BLaER1 treated with 17β-estradiol and CSF1 and Interleukin-3, amounts not matched to agents 10 nM and 100 nM (cell line): ENCODE results near the gene EFCAB6.

Experiments used
- H3K27ac ChIP-seq, 11 experiments: shearing (Covaris generic); formaldehyde crosslinking; 2 replicates each; pipeline ENCODE4 v1.8.1; 2022
- H3K27me3 ChIP-seq, 11 experiments: shearing (Covaris generic); formaldehyde crosslinking; 2 replicates each; pipeline ENCODE4 v1.8.1; 2022
- H3K36me3 ChIP-seq, 11 experiments: shearing (Covaris generic); formaldehyde crosslinking; 2 replicates each; pipeline ENCODE4 v1.8.1; 2022
- H3K4me1 ChIP-seq, 10 experiments: shearing (Covaris generic); formaldehyde crosslinking; 2 replicates each; pipeline ENCODE4 v1.8.1; 2022
- H3K4me2 ChIP-seq, 11 experiments: shearing (Covaris generic); formaldehyde crosslinking; 2 replicates each; pipeline ENCODE4 v1.8.1; 2022
- H3K4me3 ChIP-seq, 10 experiments: shearing (Covaris generic); formaldehyde crosslinking; 2 replicates each; pipeline ENCODE4 v1.8.1; 2022
- H3K9ac ChIP-seq, 11 experiments: shearing (Covaris generic); formaldehyde crosslinking; 2 replicates each; pipeline ENCODE4 v1.8.1; 2022
- H3K9me3 ChIP-seq, 11 experiments: shearing (Covaris generic); formaldehyde crosslinking; replicated peaks in 1 of 11; 2 replicates each; pipeline ENCODE4 v1.8.1; 2022
- H4K20me1 ChIP-seq, 11 experiments: shearing (Covaris generic); formaldehyde crosslinking; 2 replicates each; pipeline ENCODE4 v1.8.1; 2022
- Cebpa-rat ChIP-seq, 11 experiments: shearing (Covaris generic); IDR thresholded peaks; 2 replicates each; pipeline ENCODE4 v1.8.1; 2022

The EFCAB6 gene

GRCh38 chr22:43753688-43754087, 58.4 kb downstream of the EFCAB6 start:
- no peak overlapping the region for H3K4me3 ChIP-seq
- TF ChIP-seq Cebpa-rat (IDR thresholded peaks at IDR 0.05): no peak

GRCh38 chr22:43750751-43751150, 61.4 kb downstream of the EFCAB6 start:
- Histone ChIP-seq H3K9ac (no peak overlapping the region), H3K4me1 (no peaks in the 10 kb centered on the region), H3K36me3 (no peaks in the 10 kb centered on the region), H3K4me2 (no peak overlapping the region), H3K27ac (no peak overlapping the region), H3K9me3 (no peaks in the 10 kb centered on the region), H4K20me1 (no peaks in the 10 kb centered on the region), H3K27me3 (no peaks in the 10 kb centered on the region), H3K4me3 (no peak overlapping the region)
- TF ChIP-seq Cebpa-rat (IDR thresholded peaks at IDR 0.05): no peak

More at GRCh38 chr22:43753688-43754087, 58.4 kb downstream of the EFCAB6 start:
- H3K9ac ChIP-seq: no peak overlapping the region
- no peak overlapping the region for H3K4me2 ChIP-seq
- no peaks in the 10 kb centered on the region for H3K4me1 ChIP-seq
- no peak overlapping the region for H3K27ac ChIP-seq
- H4K20me1 ChIP-seq: no peaks in the 10 kb centered on the region
- peaks cover 0 to 6% (median under 1%) of the 10 kb centered on the region in 11 experiments; a peak in 6 of 22 replicates for H3K9me3 ChIP-seq
- H3K27me3 ChIP-seq: no peaks in the 10 kb centered on the region
- H3K36me3 ChIP-seq: no peaks in the 10 kb centered on the region

DNA sequence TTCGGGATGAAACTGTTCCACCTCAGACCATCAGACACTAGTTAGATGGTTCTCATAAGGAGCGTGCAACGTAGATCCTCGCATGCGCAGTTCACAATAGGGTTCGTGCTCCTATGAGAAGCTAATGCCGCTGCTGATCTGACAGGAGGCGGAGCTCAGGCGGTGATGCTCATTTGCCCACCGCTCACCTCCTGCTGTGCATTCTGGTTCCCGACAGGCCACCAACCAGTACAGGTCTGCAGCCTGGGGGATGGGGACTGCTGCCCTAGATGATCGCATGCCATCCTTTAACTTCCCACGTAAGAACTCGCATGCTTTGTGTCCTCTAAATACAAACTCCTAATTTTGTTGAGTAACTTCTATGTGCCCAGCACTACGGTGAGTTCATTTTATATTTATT, 62.6 kb downstream of the EFCAB6 start:
- no peak overlapping the region for H3K4me2 ChIP-seq
- no peak overlapping the region for H3K27ac ChIP-seq
- TF ChIP-seq Cebpa-rat (IDR thresholded peaks at IDR 0.05): no peak
- peaks cover 0 to 11% (median 8%) of the 10 kb centered on the region in 10 experiments; a peak in 13 of 20 replicates for H3K4me1 ChIP-seq
- H3K4me3 ChIP-seq: no peak overlapping the region
- H3K27me3 ChIP-seq: no peaks in the 10 kb centered on the region
- H4K20me1 ChIP-seq: no peaks in the 10 kb centered on the region
- H3K36me3 ChIP-seq: no peaks in the 10 kb centered on the region
- no peaks in the 10 kb centered on the region for H3K9me3 ChIP-seq
- H3K9ac ChIP-seq: no peak overlapping the region

DNA sequence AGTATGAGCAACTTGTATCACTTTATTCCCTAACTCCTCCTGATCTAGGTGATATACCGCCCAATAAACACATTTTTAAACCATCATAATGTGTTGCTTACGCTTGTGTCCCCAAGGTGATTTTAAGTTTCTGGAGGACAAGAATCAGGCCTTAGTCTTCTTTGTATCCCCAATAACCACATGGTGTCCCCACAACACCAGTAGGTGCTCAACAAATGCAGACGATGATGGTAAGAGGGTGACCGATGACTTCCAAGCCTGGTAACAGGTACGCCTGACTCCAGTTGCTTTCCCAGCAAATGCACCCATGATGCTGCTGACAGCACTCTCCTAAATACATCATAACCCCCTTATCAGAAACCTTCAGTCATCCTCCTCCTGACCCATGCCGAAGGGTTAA, 64.2 kb downstream of the EFCAB6 start:
- no peak overlapping the region for H3K4me2 ChIP-seq
- H3K27ac ChIP-seq: no peak overlapping the region
- H4K20me1 ChIP-seq: no peaks in the 10 kb centered on the region
- H3K4me3 ChIP-seq: no peak overlapping the region
- H3K36me3 ChIP-seq: no peaks in the 10 kb centered on the region
- H3K9ac ChIP-seq: no peak overlapping the region
- H3K27me3 ChIP-seq: no peaks in the 10 kb centered on the region
- H3K9me3 ChIP-seq: no peaks in the 10 kb centered on the region
- TF ChIP-seq Cebpa-rat (IDR thresholded peaks at IDR 0.05): no peak
- peaks cover 0 to 15% (median 12%) of the 10 kb centered on the region in 10 experiments; a peak in 13 of 20 replicates for H3K4me1 ChIP-seq

DNA sequence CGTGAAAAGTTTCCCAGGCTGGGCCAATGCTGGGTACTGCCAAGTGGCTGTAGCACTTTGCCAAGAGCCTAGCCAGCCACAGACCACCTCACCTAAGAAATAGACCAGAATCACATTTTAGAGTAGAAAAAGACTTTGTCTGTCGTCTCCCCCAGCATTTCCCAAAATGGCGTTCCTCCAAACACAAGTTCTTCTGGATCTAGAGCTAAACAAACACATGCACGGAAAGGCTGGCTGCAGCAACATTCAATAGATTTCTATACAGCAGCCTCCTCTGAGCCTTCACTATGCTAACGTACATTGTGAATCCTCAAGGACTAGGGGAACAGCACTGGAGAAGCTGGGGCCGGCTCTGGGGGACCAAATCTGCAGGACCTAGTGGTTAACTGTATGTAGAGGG, 65.0 kb downstream of the EFCAB6 start:
- H3K27ac ChIP-seq: no peak overlapping the region
- no peaks in the 10 kb centered on the region for H4K20me1 ChIP-seq
- H3K4me2 ChIP-seq: no peak overlapping the region
- no peak overlapping the region for H3K4me3 ChIP-seq
- no peak for TF ChIP-seq Cebpa-rat (IDR thresholded peaks at IDR 0.05)
- H3K4me1 ChIP-seq: peaks cover 0 to 15% (median 12%) of the 10 kb centered on the region in 10 experiments; a peak in 13 of 20 replicates
- no peak overlapping the region for H3K9ac ChIP-seq
- no peaks in the 10 kb centered on the region for H3K36me3 ChIP-seq
- H3K27me3 ChIP-seq: no peaks in the 10 kb centered on the region
- H3K9me3 ChIP-seq: no peaks in the 10 kb centered on the region

- no peak for TF ChIP-seq Cebpa-rat (IDR thresholded peaks at IDR 0.05)
- no peak overlapping the region for H3K4me3 ChIP-seq
- H3K36me3 ChIP-seq: no peaks in the 10 kb centered on the region
- H3K9ac ChIP-seq: no peak overlapping the region
- H3K27me3 ChIP-seq: no peaks in the 10 kb centered on the region
- no peak overlapping the region for H3K4me2 ChIP-seq
- H3K4me1 ChIP-seq: peaks cover 0 to 15% (median 12%) of the 10 kb centered on the region in 10 experiments; a peak in 14 of 20 replicates
- no peaks in the 10 kb centered on the region for H4K20me1 ChIP-seq
- no peak overlapping the region for H3K27ac ChIP-seq
- H3K9me3 ChIP-seq: no peaks in the 10 kb centered on the region
Observed at GRCh38 chr22:43745783-43746356, 66.2 kb downstream of the EFCAB6 start.

DNA sequence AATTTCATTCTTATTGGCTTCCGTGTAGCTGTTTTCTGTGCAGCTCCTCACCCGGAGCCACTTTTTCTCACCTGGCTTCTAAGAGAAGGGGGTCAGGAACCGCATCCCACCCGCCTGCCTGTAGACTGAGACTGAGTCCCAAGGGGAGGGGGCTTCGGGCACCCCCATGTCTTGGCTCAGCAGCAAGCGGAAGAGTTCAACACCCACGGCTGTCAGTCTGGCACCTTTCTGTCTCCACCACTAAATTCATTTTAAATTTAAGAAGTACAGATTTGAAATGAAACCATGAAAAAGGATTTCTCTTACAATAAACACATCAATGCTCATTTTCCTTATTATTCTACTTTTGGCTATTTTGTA, 66.7 kb downstream of the EFCAB6 start:
- Histone ChIP-seq H3K9me3 (no peaks in the 10 kb centered on the region), H3K4me3 (no peak overlapping the region), H3K4me1 (peaks cover 0 to 15% (median 12%) of the 10 kb centered on the region in 10 experiments; a peak in 14 of 20 replicates), H3K27ac (no peak overlapping the region), H3K27me3 (no peaks in the 10 kb centered on the region), H3K9ac (no peak overlapping the region), H3K4me2 (peak overlapping the region in 4 of 11 experiments; percentile 24 to 44 (median 36); a peak in 6 of 22 replicates), H3K36me3 (no peaks in the 10 kb centered on the region), H4K20me1 (no peaks in the 10 kb centered on the region)
- no peak for TF ChIP-seq Cebpa-rat (IDR thresholded peaks at IDR 0.05)

GRCh38 chr22:43744700-43745410, 67.2 kb downstream of the EFCAB6 start:
- TF ChIP-seq Cebpa-rat (IDR thresholded peaks at IDR 0.05): no peak
- Histone ChIP-seq H3K4me2 (peak overlapping the region in 7 of 11 experiments; percentile 17 to 44 (median 24); a peak in 11 of 22 replicates), H3K4me3 (no peak overlapping the region), H3K27ac (no peak overlapping the region), H3K4me1 (peaks cover 0 to 15% (median 12%) of the 10 kb centered on the region in 10 experiments; a peak in 14 of 20 replicates), H3K36me3 (no peaks in the 10 kb centered on the region), H3K27me3 (no peaks in the 10 kb centered on the region), H3K9me3 (no peaks in the 10 kb centered on the region), H4K20me1 (no peaks in the 10 kb centered on the region), H3K9ac (no peak overlapping the region)

- Histone ChIP-seq H3K27ac (no peak overlapping the region), H3K4me1 (peaks cover 0 to 15% (median 12%) of the 10 kb centered on the region in 10 experiments; a peak in 14 of 20 replicates), H3K36me3 (no peaks in the 10 kb centered on the region), H3K9ac (no peak overlapping the region), H3K9me3 (no peaks in the 10 kb centered on the region), H4K20me1 (no peaks in the 10 kb centered on the region), H3K4me3 (no peak overlapping the region), H3K4me2 (peak overlapping the region in 7 of 11 experiments; percentile 17 to 44 (median 24); a peak in 11 of 22 replicates), H3K27me3 (no peaks in the 10 kb centered on the region)
- TF ChIP-seq Cebpa-rat (IDR thresholded peaks at IDR 0.05): no peak
Observed at GRCh38 chr22:43743929-43744643, 68.0 kb downstream of the EFCAB6 start.
